ENCODE data around the gene NOX5.

DNA sequence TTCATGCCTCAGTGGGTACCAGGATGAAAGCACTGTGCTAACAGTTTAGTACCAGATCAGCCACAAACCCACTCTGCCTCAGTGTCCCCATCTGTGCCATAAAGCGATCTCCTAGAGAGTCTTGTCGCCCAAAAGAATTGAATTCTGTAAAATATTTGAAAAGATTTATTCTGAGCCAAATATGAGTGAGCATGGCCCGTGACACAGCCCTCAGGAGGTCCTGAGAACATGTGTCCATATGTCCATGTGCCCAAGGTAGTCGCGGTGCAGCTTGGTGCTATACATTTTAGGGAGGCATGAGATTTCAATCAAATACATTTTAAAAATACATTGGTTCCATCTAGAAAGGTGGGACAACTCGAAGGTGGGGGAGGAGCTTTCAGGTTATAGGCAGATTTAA is 15.4 kb upstream of the NOX5 start:
- TF ChIP-seq ARNT (IDR thresholded peaks at IDR 0.05), result no peak
- no peak for TF ChIP-seq ZNF468 (CRISPR knock-in tag; IDR thresholded peaks at IDR 0.05)
- no peak for TF ChIP-seq EZH2 (conservative IDR thresholded peaks at IDR 0.05; ENCODE audit: low read depth, low read length)
- no peak for TF ChIP-seq ZEB1 (IDR thresholded peaks at IDR 0.05; ENCODE audit: insufficient replicate concordance, low read depth)
- TF ChIP-seq, protein P1, sequence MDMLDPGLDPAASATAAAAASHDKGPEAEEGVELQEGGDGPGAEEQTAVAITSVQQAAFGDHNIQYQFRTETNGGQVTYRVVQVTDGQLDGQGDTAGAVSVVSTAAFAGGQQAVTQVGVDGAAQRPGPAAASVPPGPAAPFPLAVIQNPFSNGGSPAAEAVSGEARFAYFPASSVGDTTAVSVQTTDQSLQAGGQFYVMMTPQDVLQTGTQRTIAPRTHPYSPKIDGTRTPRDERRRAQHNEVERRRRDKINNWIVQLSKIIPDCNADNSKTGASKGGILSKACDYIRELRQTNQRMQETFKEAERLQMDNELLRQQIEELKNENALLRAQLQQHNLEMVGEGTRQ (IDR thresholded peaks at IDR 0.05; ENCODE audit: low read depth, low read length), result no peak
- TF ChIP-seq, protein P1 (CRISPR knock-in tag; IDR thresholded peaks at IDR 0.05; ENCODE audit: borderline replicate concordance), result no peak
- TF ChIP-seq MYC (CRISPR knock-in tag; IDR thresholded peaks at IDR 0.05; ENCODE audit: borderline replicate concordance), result no peak
- TF ChIP-seq, protein P2, sequence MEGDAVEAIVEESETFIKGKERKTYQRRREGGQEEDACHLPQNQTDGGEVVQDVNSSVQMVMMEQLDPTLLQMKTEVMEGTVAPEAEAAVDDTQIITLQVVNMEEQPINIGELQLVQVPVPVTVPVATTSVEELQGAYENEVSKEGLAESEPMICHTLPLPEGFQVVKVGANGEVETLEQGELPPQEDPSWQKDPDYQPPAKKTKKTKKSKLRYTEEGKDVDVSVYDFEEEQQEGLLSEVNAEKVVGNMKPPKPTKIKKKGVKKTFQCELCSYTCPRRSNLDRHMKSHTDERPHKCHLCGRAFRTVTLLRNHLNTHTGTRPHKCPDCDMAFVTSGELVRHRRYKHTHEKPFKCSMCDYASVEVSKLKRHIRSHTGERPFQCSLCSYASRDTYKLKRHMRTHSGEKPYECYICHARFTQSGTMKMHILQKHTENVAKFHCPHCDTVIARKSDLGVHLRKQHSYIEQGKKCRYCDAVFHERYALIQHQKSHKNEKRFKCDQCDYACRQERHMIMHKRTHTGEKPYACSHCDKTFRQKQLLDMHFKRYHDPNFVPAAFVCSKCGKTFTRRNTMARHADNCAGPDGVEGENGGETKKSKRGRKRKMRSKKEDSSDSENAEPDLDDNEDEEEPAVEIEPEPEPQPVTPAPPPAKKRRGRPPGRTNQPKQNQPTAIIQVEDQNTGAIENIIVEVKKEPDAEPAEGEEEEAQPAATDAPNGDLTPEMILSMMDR (CRISPR knock-in tag; IDR thresholded peaks at IDR 0.05), result no peak
- TF ChIP-seq, protein P3, sequence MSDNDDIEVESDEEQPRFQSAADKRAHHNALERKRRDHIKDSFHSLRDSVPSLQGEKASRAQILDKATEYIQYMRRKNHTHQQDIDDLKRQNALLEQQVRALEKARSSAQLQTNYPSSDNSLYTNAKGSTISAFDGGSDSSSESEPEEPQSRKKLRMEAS (IDR thresholded peaks at IDR 0.05), result no peak
- TF ChIP-seq ZNF670 (CRISPR knock-in tag; IDR thresholded peaks at IDR 0.05; ENCODE audit: borderline replicate concordance), result no peak
- no peak for TF ChIP-seq ZSCAN29 (CRISPR knock-in tag; conservative IDR thresholded peaks at IDR 0.05)
- TF ChIP-seq YEATS4 (CRISPR knock-in tag; IDR thresholded peaks at IDR 0.05; ENCODE audit: borderline replicate concordance), result no peak
- TF ChIP-seq ZNF788 (CRISPR knock-in tag; IDR thresholded peaks at IDR 0.05; ENCODE audit: borderline replicate concordance), result no peak
- no peak for TF ChIP-seq POLR2A (IDR thresholded peaks at IDR 0.05; ENCODE audit: insufficient read depth in 1 of 2, low read depth in 2 of 2, low read length in 2 of 2)
- no peak for TF ChIP-seq TP53 (CRISPR knock-in tag; conservative IDR thresholded peaks at IDR 0.05)
